Measurements from ENCODE around the gene CSF2RB. TPM values are rescaled to one million over a fixed set of nuclear protein-coding genes. Genes with fewer than 3 reads are reported as not detected.
"Not testable (repeated sequence)": the region's sequence is repeated elsewhere in the genome, so short reads cannot be mapped to it uniquely, and the experiment has no call there.

The CSF2RB gene
- total RNA-seq, 1 experiment from 2014 or later, result not detected

- peaks cover 65% of the 10 kb centered on the region for H3K27me3 Mint-ChIP-seq (ENCODE audit: low read depth)
- H3K4me1 Mint-ChIP-seq, result no peaks in the 10 kb centered on the region
- no peak for TF ChIP-seq CTCF (conservative IDR thresholded peaks at IDR 0.05)
- Histone ChIP-seq H2AFZ (ENCODE audit: low read length) (no peak overlapping the region), H2BK20ac (ENCODE audit: low read depth, low read length, poor library complexity, severe bottlenecking) (no peak overlapping the region), H3K4me2 (ENCODE audit: insufficient read depth, insufficient read length, low read length) (no peak overlapping the region), H3K23me2 (ENCODE audit: insufficient read length, low read depth, low read length, poor library complexity, severe bottlenecking) (no peaks in the 10 kb centered on the region), H3K4ac (ENCODE audit: low read depth, low read length) (no peak overlapping the region), H2BK15ac (ENCODE audit: low read depth, low read length) (no peak overlapping the region), H4K8ac (replicated peaks; ENCODE audit: insufficient read length, low read depth, low read length) (no peak overlapping the region), H3K23ac (ENCODE audit: insufficient read length, low read depth, low read length) (no peak overlapping the region), H4K20me1 (ENCODE audit: control insufficient read depth, insufficient read depth, insufficient read length) (no peaks in the 10 kb centered on the region), H3K27me3 (ENCODE audit: insufficient read depth, low read length) (no peaks in the 10 kb centered on the region; the same call in 1 of the 2 replicates), H2AK5ac (ENCODE audit: insufficient read length, low read length) (no peak overlapping the region), H2BK5ac (ENCODE audit: insufficient read length, low read length) (no peak overlapping the region), H4K5ac (ENCODE audit: insufficient read length, low read depth, low read length) (no peak overlapping the region), H3K18ac (ENCODE audit: insufficient read length, low read depth, low read length) (no peak overlapping the region), H3K14ac (ENCODE audit: insufficient read depth, low read length) (no peak overlapping the region), H3K27ac (ENCODE audit: insufficient read length, low read depth, low read length) (no peak overlapping the region), H3K9ac (ENCODE audit: extremely low read depth, insufficient read length, low read length) (no peak overlapping the region), H3K79me2 (ENCODE audit: insufficient read depth, low read length) (no peaks in the 10 kb centered on the region), H2BK12ac (ENCODE audit: insufficient read length, low read depth, low read length) (no peak overlapping the region), H3K4me1 (ENCODE audit: insufficient read depth, low read length) (no peaks in the 10 kb centered on the region), H4K91ac (ENCODE audit: insufficient read length, low read depth, low read length) (no peak overlapping the region), H3K79me1 (ENCODE audit: insufficient read depth, low read depth, low read length, poor library complexity, severe bottlenecking) (no peaks in the 10 kb centered on the region), H3T11ph (ENCODE audit: low read length) (no peak overlapping the region), H3K56ac (ENCODE audit: insufficient read length, low read depth, low read length) (no peak overlapping the region), H3K9me3 (ENCODE audit: control insufficient read depth, low read depth, low read length) (peaks cover 7% of the 10 kb centered on the region), H2BK120ac (ENCODE audit: low read depth, low read length, poor library complexity, severe bottlenecking) (no peak overlapping the region)
- DNase-seq, result no peak
- H3K9me3 Mint-ChIP-seq, result peaks cover 15 to 16% of the 10 kb centered on the region in 2 experiments
- peaks cover 4 to 6% (median 5%) of the 10 kb centered on the region in 3 experiments; a peak in 4 of 7 replicates for H3K36me3 Mint-ChIP-seq (ENCODE audit: insufficient read depth in 1 of 3, low read depth in 3 of 3)
- WGBS (ENCODE audit: extremely low coverage, insufficient read length, low lambda C conversion rate), result no CpG with 5 or more reads among the region's 12 CpGs
- H3K4me3 Mint-ChIP-seq, result no peak overlapping the region
- H3K27ac Mint-ChIP-seq, result no peak overlapping the region
Measured at GRCh38 chr22:36988075-36988832, 74.8 kb downstream of the CSF2RB start.

GRCh38 chr22:36989012-36989411, 75.6 kb downstream of the CSF2RB start:
- not testable (repeated sequence) for H3K27me3 ChIP-seq (ENCODE audit: insufficient read depth, low read length); H2AFZ ChIP-seq (ENCODE audit: low read length); H3K4ac ChIP-seq (ENCODE audit: low read depth, low read length); H3K56ac ChIP-seq (ENCODE audit: insufficient read length, low read depth, low read length); H2BK120ac ChIP-seq (ENCODE audit: low read depth, low read length, poor library complexity, severe bottlenecking); H2BK15ac ChIP-seq (ENCODE audit: low read depth, low read length); H3K4me1 Mint-ChIP-seq; H2AK5ac ChIP-seq (ENCODE audit: insufficient read length, low read length); H4K91ac ChIP-seq (ENCODE audit: insufficient read length, low read depth, low read length); H3K79me2 ChIP-seq (ENCODE audit: insufficient read depth, low read length); H3T11ph ChIP-seq (ENCODE audit: low read length); H2BK5ac ChIP-seq (ENCODE audit: insufficient read length, low read length); H3K4me2 ChIP-seq (ENCODE audit: insufficient read depth, insufficient read length, low read length); H3K79me1 ChIP-seq (ENCODE audit: insufficient read depth, low read depth, low read length, poor library complexity, severe bottlenecking); H2BK12ac ChIP-seq (ENCODE audit: insufficient read length, low read depth, low read length); H3K4me1 ChIP-seq (ENCODE audit: insufficient read depth, low read length); H4K20me1 ChIP-seq (ENCODE audit: control insufficient read depth, insufficient read depth, insufficient read length); H3K14ac ChIP-seq (ENCODE audit: insufficient read depth, low read length); H4K8ac ChIP-seq (replicated peaks; ENCODE audit: insufficient read length, low read depth, low read length); H3K36me3 Mint-ChIP-seq (ENCODE audit: insufficient read depth in 1 of 3, low read depth in 3 of 3); H2BK20ac ChIP-seq (ENCODE audit: low read depth, low read length, poor library complexity, severe bottlenecking); H3K27ac ChIP-seq (ENCODE audit: insufficient read length, low read depth, low read length); H3K23ac ChIP-seq (ENCODE audit: insufficient read length, low read depth, low read length); H3K9me3 ChIP-seq (ENCODE audit: control insufficient read depth, low read depth, low read length); DNase-seq; H3K18ac ChIP-seq (ENCODE audit: insufficient read length, low read depth, low read length); H3K23me2 ChIP-seq (ENCODE audit: insufficient read length, low read depth, low read length, poor library complexity, severe bottlenecking); H3K27ac Mint-ChIP-seq; H3K9ac ChIP-seq (ENCODE audit: extremely low read depth, insufficient read length, low read length); H3K4me3 Mint-ChIP-seq; H4K5ac ChIP-seq (ENCODE audit: insufficient read length, low read depth, low read length)
- WGBS (ENCODE audit: extremely low coverage, insufficient read length, low lambda C conversion rate), result no CpG with 5 or more reads among the region's 4 CpGs
- H3K27me3 Mint-ChIP-seq (ENCODE audit: low read depth), result peaks cover 62% of the 10 kb centered on the region
- H3K9me3 Mint-ChIP-seq, result peaks cover 15 to 16% of the 10 kb centered on the region in 2 experiments
